Measurements from ENCODE around the gene GCAT.

GCAT gene

DNA sequence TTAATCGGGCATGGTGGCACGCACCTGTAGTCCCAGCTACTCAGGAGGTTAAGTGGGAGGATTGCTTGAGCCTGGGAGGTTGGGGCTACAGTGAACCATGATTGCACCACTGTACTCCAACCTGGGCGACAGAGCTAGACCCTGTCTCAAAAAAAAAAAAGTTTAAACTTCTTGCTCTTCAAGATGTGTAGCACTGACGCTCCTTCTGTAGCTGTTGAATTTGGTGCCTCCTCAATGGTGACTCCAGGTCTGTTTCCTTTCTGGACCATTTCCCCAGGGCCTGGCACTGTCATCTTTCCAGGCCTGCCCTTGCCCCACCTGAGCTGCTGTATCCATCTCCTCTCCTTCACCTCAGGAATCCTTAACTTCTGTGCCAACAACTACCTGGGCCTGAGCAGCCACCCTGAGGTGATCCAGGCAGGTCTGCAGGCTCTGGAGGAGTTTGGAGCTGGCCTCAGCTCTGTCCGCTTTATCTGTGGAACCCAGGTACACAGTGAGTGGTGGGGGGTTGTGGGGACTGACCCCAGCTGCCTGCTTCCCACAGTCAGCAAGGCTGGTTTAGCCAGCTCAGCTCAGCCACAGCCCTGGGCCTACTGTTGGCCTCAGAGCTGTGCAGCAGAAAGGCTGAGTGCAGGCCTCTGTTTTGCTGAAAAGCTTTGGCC, 2.1 kb downstream of the GCAT start:
- DNase-seq (ENCODE audit: low spot score) = no peak

DNA sequence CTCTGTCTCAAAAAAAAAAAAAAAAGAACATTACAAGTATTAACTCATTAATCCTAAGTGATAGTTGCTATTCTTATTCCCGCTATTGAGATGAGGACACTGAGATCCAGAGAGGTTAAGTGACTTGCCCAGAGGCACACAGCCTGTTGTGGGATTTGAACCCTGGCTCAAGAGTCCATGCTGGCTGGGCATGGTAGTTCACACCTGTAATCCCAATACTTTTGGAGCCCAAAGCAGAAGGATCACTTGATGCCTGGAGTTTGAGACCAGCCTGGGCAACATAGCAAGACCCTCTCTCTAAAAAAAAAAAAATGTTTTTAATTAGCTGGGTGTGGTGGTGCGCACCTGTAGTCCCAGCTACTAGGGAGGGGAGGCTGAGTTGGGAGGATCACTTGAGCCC, 4.1 kb downstream of the GCAT start:
- no peak for DNase-seq (ENCODE audit: low spot score)

DNA sequence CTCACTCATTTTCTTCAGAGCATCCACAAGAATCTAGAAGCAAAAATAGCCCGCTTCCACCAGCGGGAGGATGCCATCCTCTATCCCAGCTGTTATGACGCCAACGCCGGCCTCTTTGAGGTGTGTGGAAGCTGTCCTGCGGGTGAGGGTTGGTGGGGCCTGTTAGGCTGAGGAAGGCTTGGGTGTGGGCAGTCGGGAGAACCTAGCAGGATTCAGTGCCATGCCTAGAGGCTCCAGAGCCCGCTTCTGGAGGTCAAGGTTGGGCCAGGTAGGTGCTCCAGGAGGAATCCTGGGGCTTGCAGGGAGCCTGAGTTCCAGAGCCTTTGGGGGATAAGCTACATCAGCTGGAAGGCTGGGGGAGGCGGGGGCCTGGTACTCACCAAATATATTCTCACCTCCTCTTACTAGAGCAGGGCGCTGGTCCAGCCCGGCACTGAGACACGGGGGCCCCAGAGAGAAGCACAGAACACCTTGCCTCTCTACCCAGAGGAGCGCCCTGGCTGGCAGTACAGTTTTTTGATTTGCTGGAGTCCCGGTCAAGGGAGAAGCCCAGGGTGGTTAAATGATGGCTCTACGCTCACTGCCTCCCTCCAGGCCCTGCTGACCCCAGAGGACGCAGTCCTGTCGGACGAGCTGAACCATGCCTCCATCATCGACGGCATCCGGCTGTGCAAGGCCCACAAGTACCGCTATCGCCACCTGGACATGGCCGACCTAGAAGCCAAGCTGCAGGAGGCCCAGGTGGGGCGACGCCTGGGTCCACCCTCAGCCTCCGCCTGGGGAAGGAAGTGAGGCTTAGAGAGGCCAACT, 5.3 kb downstream of the GCAT start:
- DNase-seq (ENCODE audit: low spot score) = no peak

DNA sequence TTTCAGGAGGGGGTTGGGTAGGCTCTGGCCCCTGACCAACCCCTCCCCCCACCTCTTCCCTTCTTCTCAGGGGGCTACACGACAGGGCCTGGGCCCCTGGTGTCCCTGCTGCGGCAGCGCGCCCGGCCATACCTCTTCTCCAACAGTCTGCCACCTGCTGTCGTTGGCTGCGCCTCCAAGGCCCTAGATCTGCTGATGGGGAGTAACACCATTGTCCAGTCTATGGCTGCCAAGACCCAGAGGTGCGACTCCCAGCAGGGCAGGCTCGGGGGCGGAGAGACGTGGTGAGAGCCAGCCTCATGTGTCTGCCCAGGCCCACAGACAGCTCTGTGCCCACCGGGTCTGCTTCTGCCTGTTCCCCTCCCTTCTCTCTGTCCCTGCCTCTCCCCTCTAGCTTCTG, 7.9 kb downstream of the GCAT start:
- DNase-seq (ENCODE audit: low spot score) = no peak

DNA sequence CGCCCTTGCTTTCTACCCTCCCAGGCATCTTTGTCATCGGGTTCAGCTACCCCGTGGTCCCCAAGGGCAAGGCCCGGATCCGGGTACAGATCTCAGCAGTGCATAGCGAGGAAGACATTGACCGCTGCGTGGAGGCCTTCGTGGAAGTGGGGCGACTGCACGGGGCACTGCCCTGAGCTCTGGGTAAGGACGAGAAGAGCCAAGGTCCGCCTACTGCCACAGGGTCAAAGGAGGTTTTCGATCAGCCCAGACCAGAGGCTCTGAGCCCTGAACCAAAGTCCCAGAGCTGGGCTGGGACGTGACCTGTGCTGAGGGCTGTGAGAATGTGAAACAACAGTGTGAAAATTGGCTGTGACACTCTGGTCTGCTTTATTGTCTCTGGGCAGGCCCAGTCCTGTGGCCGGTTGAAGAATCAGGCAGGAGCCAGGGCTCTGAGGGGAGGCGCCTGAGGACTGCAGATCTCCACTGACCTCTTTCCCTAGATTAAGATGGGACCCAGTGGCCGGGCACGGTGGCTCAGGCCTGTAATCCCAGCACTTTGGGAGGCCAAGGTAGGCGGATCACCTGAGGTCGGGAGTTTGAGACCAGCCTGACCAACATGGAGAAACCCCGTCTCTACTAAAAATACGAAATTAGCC, 8.9 kb downstream of the GCAT start:
- no peak for DNase-seq (ENCODE audit: low spot score)

DNA sequence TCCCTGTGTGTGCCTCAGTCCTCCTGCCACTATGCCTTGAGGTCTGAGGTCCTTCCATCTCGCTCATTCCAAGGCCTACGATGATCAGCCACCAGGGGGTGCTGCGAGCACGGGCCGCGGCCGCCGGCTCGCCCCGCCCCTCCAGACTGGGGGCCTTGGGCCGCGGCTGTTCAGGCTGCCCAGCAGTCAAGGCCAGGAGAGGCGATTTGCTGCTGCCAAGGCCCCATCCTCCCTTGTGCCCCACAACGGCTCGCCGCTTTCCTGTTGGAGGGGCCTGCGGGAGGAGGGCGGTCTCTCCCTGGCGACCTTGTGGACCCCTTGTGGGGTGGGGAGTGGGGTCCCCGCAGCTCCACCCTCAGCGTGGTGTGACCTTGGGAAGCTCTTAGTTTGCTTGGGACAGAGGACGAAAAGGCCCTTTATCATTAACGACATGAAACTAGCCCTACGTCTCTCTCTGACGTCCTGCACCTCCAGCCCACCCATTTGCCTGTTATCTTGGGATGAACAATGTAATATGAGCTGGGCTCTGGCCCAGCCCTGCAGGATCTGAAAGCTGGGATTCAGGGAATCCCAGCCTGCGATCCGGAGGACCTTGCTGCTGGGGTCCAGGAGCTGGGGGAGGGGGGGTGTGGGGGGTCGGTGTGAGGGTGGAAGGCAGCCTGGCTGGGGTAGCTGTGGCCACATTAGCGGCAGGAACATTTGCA, 10.1 kb downstream of the GCAT start:
- DNase-seq (ENCODE audit: low spot score) = peak; percentile 82

DNA sequence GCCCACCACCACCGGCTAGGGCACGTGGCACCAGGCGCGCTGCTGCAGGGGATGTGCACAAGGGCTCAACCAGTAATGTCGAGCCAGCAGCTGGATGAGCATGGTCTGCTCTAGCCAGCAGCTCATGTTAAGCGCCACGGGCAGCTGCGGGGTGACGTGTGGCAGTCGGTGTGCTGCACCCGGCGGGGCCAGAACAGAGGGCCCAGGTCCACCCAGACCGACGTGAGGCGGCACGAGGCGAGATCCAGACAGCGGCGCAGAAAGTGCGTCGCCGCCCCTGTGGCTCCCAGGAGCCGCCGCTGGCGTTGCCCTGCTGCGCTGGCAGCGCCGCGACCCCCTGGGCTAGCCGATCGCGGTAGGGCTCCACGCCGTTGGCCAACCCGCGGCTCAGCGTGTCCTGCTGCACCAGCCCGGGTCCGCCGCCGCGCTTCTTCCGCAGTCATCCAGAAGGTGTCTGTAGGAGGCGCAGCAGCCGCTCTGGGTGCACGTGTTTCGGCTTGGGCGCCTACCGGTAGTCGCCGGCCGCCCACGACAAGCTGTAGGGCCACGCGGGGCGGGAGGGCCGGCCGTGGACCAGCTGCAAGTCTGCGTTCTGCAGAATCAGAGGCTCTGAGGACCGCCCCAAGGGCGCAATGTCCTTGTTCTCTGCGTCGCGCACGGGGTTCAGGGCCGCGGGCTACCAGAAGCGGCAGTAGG, 10.8 kb downstream of the GCAT start:
- no peak for DNase-seq (ENCODE audit: low spot score)

DNA sequence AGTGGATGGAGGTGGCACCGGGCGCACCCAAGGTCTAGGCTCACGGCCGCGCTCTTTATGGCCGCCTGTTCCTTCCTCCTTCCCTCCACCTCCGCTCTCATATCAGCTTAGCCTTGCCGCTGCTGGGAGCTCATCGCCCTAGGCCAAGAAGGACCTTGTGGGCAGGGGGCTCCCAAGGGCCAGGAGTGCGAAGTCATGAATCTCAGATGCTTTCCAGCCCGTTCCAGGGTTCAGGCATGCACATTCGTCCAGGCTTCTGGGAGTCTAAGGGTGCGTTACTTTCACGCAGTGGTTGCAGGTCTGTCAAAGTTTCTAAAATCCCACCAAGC, 11.3 kb downstream of the GCAT start:
- no peak for DNase-seq (ENCODE audit: low spot score)

DNA sequence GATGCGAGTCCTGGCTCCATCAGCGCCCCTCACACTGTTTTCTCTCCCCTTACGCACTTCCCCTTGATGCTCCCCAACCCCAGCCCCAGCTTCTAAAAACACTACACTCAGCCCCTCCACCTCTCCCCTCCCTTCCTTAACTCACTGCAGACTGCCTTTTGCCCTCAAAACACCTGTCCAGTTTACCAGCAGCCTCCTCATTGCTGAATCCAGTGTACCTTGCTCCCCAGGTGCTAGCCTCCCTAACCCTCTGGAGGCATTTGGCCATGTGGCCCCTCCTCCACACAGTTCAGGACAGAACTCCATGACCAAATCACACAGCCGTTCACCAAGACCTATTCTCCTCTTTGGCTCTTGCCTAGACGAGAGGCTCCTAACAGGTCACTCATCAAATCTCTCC, 12.6 kb downstream of the GCAT start:
- DNase-seq (ENCODE audit: low spot score) = no peak

DNA sequence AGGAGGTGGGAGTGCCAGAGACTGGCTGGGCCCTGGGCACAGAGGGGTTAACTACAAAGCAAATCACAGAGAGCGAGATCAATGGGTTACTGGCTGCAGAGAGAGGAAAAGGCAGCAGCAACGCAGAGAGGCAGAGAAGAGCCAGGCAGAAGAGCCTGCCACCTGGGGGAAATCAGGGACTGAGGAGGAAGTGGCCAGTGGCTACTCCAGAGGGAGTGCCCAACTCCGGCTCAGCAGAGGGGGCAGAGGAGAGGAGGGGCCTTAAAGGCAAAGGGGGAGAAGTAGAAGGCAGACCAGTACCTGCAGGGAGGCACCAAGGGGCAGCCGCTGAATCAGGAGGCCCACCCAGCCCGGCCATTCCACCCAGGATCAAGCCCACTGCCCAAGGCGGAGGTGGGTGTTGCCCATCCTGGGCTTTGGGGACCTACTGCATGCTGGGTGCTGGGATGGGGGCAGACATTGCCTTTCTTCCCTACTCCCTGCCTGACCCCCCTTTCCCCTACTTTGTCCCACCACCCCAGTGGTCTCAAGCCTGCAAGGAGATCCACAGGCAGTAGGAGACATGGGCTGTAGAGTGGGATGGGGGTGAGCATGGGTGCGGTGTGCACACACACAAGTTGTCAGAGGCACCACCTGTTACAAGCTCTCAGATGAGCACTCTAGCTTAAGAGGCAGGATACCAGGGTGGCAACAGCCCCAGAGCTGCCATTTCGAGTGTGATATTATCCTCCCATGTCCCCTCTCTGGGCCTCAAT, 14.5 kb downstream of the GCAT start:
- DNase-seq (ENCODE audit: low spot score) = no peak

DNA sequence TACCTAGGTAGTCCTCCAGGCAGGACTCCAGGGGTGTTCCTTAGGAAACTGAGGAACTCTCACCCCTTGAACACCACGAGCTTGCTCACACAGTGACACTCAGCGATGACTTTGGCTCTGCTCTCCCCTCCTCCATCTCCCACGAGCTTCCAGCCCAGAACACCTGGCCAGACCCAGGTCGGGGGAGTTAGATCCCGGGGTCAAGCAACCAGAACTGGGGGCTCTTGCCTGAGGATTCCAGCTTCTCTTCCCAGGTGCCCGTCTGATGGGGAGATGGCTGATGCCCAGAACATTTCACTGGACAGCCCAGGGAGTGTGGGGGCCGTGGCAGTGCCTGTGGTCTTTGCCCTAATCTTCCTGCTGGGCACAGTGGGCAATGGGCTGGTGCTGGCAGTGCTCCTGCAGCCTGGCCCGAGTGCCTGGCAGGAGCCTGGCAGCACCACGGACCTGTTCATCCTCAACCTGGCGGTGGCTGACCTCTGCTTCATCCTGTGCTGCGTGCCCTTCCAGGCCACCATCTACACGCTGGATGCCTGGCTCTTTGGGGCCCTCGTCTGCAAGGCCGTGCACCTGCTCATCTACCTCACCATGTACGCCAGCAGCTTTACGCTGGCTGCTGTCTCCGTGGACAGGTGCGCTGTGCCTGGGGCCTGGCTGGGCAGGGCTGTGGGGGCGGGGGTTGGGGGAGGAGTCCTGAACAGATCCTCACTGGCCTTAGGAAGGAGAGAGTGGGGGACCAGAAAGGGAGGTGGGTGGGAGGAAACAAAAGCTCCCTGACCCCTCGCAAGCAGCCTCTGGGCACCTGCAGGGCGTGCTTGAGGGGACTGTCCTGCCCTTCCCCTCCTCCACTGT, 15.6 kb downstream of the GCAT start, which contains the start of gene GALR3:
Gene GALR3 (plus strand): TSS at position 249 of the 852 bp plus-strand sequence. CDS start 25 bp downstream, at position 274.
- no peak for DNase-seq (ENCODE audit: low spot score)

DNA sequence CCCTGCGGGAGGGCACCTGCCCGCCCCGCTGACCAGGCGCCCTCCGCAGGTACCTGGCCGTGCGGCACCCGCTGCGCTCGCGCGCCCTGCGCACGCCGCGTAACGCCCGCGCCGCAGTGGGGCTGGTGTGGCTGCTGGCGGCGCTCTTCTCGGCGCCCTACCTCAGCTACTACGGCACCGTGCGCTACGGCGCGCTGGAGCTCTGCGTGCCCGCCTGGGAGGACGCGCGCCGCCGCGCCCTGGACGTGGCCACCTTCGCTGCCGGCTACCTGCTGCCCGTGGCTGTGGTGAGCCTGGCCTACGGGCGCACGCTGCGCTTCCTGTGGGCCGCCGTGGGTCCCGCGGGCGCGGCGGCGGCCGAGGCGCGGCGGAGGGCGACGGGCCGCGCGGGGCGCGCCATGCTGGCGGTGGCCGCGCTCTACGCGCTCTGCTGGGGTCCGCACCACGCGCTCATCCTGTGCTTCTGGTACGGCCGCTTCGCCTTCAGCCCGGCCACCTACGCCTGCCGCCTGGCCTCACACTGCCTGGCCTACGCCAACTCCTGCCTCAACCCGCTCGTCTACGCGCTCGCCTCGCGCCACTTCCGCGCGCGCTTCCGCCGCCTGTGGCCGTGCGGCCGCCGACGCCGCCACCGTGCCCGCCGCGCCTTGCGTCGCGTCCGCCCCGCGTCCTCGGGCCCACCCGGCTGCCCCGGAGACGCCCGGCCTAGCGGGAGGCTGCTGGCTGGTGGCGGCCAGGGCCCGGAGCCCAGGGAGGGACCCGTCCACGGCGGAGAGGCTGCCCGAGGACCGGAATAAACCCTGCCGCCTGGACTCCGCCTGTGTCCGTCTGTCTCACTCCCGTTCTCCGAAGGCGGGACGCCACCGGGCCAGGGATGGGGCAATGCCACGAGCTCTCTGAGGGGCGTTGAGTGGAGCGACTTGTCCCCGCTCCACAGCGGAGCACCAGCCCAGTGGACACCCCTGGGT, 17.2 kb downstream of the GCAT start:
- no peak for DNase-seq (ENCODE audit: low spot score)

DNA sequence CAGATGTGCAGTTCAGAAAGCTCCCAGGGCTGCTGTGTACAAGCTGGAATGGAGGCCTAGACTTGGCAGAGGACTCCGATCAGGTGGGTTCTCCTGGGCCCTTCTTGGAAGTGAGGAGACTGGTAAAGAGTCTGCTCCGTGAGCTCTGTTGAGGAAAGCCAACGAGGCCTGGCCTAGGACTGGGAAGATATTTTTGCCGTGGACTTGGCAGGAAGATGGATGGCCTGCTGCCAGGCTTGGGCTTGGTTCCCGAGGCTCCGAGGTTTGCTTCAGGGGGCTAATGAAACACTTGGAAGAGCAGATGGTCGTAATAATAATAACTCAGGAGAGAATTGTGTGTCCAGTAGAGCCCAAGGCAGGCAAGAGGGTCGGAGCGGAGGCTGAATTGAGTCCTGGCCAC, 19.3 kb downstream of the GCAT start:
- DNase-seq (ENCODE audit: low spot score) = peak; percentile 56

DNA sequence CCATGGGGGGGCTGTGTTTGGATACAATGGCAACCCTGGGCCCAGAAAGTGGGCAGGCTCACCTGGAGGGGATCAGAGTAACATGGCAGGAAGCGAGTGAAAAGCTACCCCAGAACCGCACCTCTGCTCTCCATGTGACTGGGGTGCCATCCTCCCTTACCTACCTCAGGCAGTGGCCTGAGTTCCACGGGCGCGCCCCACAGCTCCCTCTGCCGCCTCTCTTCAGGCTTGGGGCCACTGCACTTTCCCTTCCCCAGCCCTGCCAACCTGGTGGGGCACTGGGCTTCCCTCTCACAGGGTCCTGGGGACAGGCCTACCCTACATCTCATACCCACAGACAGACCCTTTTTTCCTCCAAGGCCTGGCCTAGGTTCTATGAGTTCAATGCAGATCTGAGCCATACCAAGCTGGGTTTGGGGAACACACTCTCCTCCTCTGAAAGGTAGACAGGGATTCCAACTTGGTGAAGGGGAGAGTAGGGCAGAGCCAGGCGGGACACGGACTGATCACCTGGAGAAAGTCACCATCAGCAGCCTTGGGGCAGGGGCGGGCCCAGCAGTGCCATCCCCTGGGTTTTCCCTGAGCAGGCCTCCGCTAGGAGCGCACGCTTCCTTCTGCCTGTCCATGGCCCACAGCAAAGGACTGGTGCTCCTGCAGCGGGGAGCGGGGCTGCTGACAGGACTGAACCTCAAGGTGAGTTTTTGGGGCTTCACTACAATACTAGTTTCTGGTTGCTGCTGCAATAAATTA, 22.5 kb downstream of the GCAT start:
- no peak for DNase-seq (ENCODE audit: low spot score)

DNA sequence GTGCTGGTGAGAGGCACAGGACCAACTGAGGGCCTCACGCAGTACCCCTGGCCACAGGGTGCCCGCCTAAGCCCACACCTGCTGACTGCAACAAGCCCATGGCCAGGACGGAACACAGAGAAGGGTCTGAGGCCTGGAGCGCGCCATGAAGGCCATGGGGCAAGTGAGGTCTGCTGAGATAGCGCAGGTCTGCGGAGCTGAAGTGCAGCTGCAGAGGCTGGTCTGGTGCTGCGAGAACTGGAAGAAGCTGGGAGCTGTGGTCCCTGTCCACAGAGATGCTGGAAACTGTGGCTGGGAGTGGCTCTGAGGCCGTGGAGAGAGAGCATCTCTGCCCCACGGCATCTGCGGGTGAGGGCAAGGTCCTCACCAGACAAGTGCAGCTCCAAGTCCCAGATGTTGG, 23.7 kb downstream of the GCAT start:
- no peak for DNase-seq (ENCODE audit: low spot score)

DNA sequence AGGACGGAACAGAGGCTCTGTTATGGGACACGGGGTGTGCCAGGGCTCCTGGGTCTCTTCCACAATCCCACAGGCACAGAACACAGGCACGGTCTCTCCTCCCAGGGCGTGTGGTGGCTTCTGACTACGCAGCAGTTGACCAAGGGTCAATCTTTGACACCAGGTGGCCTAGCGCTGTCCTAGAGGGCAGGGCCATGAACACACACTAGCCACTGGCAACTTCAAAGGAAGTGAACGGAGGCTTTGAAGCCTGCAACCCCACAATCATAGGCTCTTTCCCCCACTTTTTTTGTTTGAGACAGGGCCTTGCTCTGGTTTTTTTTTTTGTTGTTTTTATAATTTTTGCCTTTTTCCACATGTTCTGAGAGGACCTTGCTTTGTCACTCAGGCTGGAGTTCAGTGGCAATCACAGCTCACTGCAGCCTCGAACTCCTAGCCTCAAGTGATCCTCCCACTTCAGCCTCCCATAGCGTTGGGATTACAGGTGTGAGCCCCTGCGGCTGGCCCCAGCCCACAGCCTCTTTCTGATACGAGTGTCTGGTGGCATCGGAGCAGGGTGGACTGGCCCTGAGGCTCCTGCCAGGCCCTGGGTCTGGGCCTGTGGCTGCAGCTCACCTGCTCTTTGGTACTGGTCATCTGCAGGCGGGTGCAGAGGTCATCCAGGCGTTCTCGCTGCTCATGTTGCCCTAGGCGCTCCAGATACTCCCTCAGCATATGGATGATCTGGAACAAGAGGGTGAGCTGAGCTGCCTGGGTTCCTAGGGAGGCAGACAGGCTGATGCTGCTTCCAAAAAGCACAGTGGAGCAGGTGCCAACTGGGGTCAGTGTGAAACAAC, 24.5 kb downstream of the GCAT start:
- DNase-seq (ENCODE audit: low spot score) = no peak

DNA sequence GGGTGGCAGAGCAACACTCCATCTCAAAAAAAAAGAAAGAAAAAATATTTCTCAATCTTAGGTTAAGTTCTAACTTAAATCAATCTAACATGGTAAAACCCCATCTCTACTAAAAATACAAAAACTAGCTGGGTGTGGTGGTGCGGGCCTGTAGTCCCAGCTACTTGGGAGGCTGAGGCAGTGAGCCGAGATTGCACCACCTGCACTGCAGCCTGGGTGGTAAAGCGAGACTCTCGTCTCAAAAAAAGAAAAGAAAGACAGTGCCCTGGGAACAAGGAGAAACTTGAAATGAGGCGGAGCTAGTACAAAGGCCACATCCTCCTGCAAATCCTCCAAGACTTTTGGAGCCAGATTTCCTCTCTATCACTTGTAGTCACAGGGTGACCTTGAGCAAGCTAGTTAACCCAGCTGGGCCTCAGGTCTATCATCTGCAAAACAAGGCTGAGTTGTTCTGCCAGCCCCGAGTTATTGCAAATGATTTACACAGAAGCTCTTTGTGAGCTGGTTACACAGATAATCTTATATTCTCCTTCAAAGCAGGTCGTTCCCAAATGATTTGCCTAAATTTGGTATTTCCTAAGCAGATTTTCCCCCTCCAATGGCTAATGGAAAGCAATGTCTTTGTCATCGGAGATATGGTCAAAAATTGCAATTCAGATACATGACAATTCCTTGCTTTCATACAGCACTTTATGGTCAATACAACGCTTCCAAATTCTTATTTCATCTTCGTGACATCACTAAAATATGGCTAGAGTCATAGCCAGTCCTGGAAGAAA, 34.5 kb downstream of the GCAT start:
- DNase-seq (ENCODE audit: low spot score) = peak; percentile 40

Data from pons (tissue), 1 donor.